MM.1S (cell line): Measurements from ENCODE around the gene AEN.

Experiments used
- DNase-seq: peaks from one replicate; pipeline ENCODE4 v3.0.0-alpha.2; 2015
- H2AFZ ChIP-seq: fragments of 300-600 bp; sonication (generic); 2 replicates; pipeline ENCODE4 v1.6.0; 2016; ENCODE audit warnings: antibody characterized with exemption, low read length
- H3F3A ChIP-seq: fragments of 300-600 bp; sonication (generic); 2 replicates; pipeline ENCODE4 v1.6.1; 2016; ENCODE audit warnings: mild to moderate bottlenecking, antibody characterized with exemption, low read length, moderate library complexity, mixed read lengths; ENCODE audit not compliant: insufficient read depth
- H3K27ac ChIP-seq: fragments of 300-600 bp; sonication (generic); 2 replicates; pipeline ENCODE4 v1.5.1; 2016; ENCODE audit warnings: mild to moderate bottlenecking, low read length
- H3K27me3 ChIP-seq: fragments of 300-600 bp; sonication (generic); replicated peaks from 2 replicates; pipeline ENCODE4 v1.6.0; 2016; ENCODE audit warnings: low read length; ENCODE audit not compliant: insufficient read depth
- H3K36me3 ChIP-seq: fragments of 300-600 bp; sonication (generic); replicated peaks from 2 replicates; pipeline ENCODE4 v1.6.1; 2016; ENCODE audit warnings: mild to moderate bottlenecking, low read length, mixed read lengths; ENCODE audit not compliant: insufficient read depth
- H3K4me1 ChIP-seq: fragments of 300-600 bp; sonication (generic); 2 replicates; pipeline ENCODE4 v1.6.1; 2016; ENCODE audit warnings: low read length, mixed read lengths
- H3K4me2 ChIP-seq: fragments of 300-600 bp; sonication (generic); 2 replicates; pipeline ENCODE4 v1.6.0; 2016; ENCODE audit warnings: low read depth, low read length
- H3K4me3 ChIP-seq: fragments of 300-600 bp; sonication (generic); 2 replicates; pipeline ENCODE4 v1.5.1; 2016; ENCODE audit warnings: low read length, mixed read lengths
- H3K79me2 ChIP-seq: fragments of 300-600 bp; sonication (generic); 2 replicates; pipeline ENCODE4 v1.6.1; 2016; ENCODE audit warnings: mixed run types, low read length, mixed read lengths
- H3K9ac ChIP-seq: fragments of 300-600 bp; sonication (generic); 2 replicates; pipeline ENCODE4 v1.6.1; 2016; ENCODE audit warnings: low read length, mixed read lengths
- H3K9me2 ChIP-seq: fragments of 300-600 bp; sonication (generic); replicated peaks from 2 replicates; pipeline ENCODE4 v1.6.1; 2016; ENCODE audit warnings: mild to moderate bottlenecking, low read length, mixed read lengths; ENCODE audit not compliant: insufficient read depth
- H3K9me3 ChIP-seq: fragments of 300-600 bp; sonication (generic); replicated peaks from 2 replicates; pipeline ENCODE4 v1.6.1; 2016; ENCODE audit warnings: mild to moderate bottlenecking, low read length, mixed read lengths; ENCODE audit not compliant: insufficient read depth
- H4K20me1 ChIP-seq: fragments of 300-600 bp; sonication (generic); 2 replicates; pipeline ENCODE4 v1.6.1; 2016; ENCODE audit warnings: mild to moderate bottlenecking, low read length, moderate library complexity, mixed read lengths; ENCODE audit not compliant: insufficient read depth
- CTCF ChIP-seq: fragments of 300-600 bp; sonication (generic); IDR thresholded peaks from 2 replicates; pipeline ENCODE4 v1.5.1; 2016; ENCODE audit warnings: antibody characterized with exemption, low read length, mixed read lengths
- EZH2 ChIP-seq: fragments of 300-600 bp; sonication (generic); optimal IDR thresholded peaks from 2 replicates; pipeline ENCODE3; 2017; ENCODE audit warnings: low read depth, mild to moderate bottlenecking, antibody characterized with exemption, low read length, mixed read lengths
- EZH2phosphoT487 ChIP-seq: fragments of 300-600 bp; sonication (generic); IDR thresholded peaks from 2 replicates; pipeline ENCODE4 v1.6.1; 2018; ENCODE audit warnings: antibody characterized with exemption, low read length

AEN gene

GRCh38 chr15:88586401-88587162, 34.6 kb upstream of the AEN start:
- Histone ChIP-seq H3K4me2 (no peak overlapping the region), H3K27ac (no peak overlapping the region), H3F3A (no peaks in the 10 kb centered on the region), H3K4me1 (no peaks in the 10 kb centered on the region), H3K79me2 (no peaks in the 10 kb centered on the region), H3K9me2 (no peaks in the 10 kb centered on the region), H4K20me1 (no peaks in the 10 kb centered on the region), H3K36me3 (no peaks in the 10 kb centered on the region), H3K9ac (no peak overlapping the region), H2AFZ (no peak overlapping the region), H3K27me3 (no peaks in the 10 kb centered on the region), H3K9me3 (no peaks in the 10 kb centered on the region), H3K4me3 (no peak overlapping the region)
- no peak for TF ChIP-seq EZH2
- DNase-seq = no peak

GRCh38 chr15:88590759-88591158, 30.4 kb upstream of the AEN start:
- H2AFZ ChIP-seq = no peak overlapping the region
- no peak overlapping the region for H3K27ac ChIP-seq
- no peaks in the 10 kb centered on the region for H3K27me3 ChIP-seq
- no peaks in the 10 kb centered on the region for H3K9me3 ChIP-seq
- no peak for DNase-seq
- no peaks in the 10 kb centered on the region for H3K36me3 ChIP-seq
- H3K4me3 ChIP-seq = no peak overlapping the region
- no peaks in the 10 kb centered on the region for H4K20me1 ChIP-seq
- no peak overlapping the region for H3K4me2 ChIP-seq
- H3K9ac ChIP-seq = no peak overlapping the region
- H3K4me1 ChIP-seq = no peaks in the 10 kb centered on the region
- no peaks in the 10 kb centered on the region for H3K79me2 ChIP-seq
- no peak for TF ChIP-seq EZH2phosphoT487
- TF ChIP-seq CTCF = no peak
- TF ChIP-seq EZH2 = no peak
- H3F3A ChIP-seq = no peaks in the 10 kb centered on the region
- no peaks in the 10 kb centered on the region for H3K9me2 ChIP-seq

GRCh38 chr15:88591384-88591783, 29.8 kb upstream of the AEN start:
- H3K9me2 ChIP-seq = no peaks in the 10 kb centered on the region
- H4K20me1 ChIP-seq = no peaks in the 10 kb centered on the region
- no peak overlapping the region for H3K4me3 ChIP-seq
- H2AFZ ChIP-seq = no peak overlapping the region
- TF ChIP-seq CTCF (no peak), EZH2 (no peak), EZH2phosphoT487 (no peak)
- H3F3A ChIP-seq = no peaks in the 10 kb centered on the region
- H3K9ac ChIP-seq = no peak overlapping the region
- no peaks in the 10 kb centered on the region for H3K9me3 ChIP-seq
- no peaks in the 10 kb centered on the region for H3K79me2 ChIP-seq
- H3K27me3 ChIP-seq = no peaks in the 10 kb centered on the region
- H3K4me2 ChIP-seq = no peak overlapping the region
- H3K36me3 ChIP-seq = no peaks in the 10 kb centered on the region
- H3K4me1 ChIP-seq = no peaks in the 10 kb centered on the region
- no peak for DNase-seq
- no peak overlapping the region for H3K27ac ChIP-seq

GRCh38 chr15:88603885-88604284, 17.3 kb upstream of the AEN start:
- no peak overlapping the region for H3K9ac ChIP-seq
- H2AFZ ChIP-seq = no peak overlapping the region
- no peaks in the 10 kb centered on the region for H3K9me2 ChIP-seq
- no peaks in the 10 kb centered on the region for H3K9me3 ChIP-seq
- no peak overlapping the region for H3K27ac ChIP-seq
- no peak overlapping the region for H3K4me3 ChIP-seq
- TF ChIP-seq EZH2 = no peak
- no peaks in the 10 kb centered on the region for H3K36me3 ChIP-seq
- H3K27me3 ChIP-seq = peaks cover 31% of the 10 kb centered on the region
- no peaks in the 10 kb centered on the region for H3K79me2 ChIP-seq
- no peaks in the 10 kb centered on the region for H3F3A ChIP-seq
- H3K4me2 ChIP-seq = no peak overlapping the region
- H3K4me1 ChIP-seq = no peaks in the 10 kb centered on the region
- no peaks in the 10 kb centered on the region for H4K20me1 ChIP-seq
- no peak for DNase-seq
